HTERT RPE-1 (cell line): ENCODE results near the gene BIN2.
"Not testable (repeated sequence)": the region's sequence is repeated elsewhere in the genome, so short reads cannot be mapped to it uniquely, and the experiment has no call there.

Experiments used
- in situ Hi-C: fragments of 300-500 bp; cut with MboI; formaldehyde crosslinking; loops from 4 replicates; pipeline ENCODE4 v1.14.3; 2020; ENCODE audit warnings: low sequenced_read_pairs

The BIN2 gene

GRCh38 chr12:51346581-51346980 lies 22.6 kb upstream of the BIN2 start, which contains the start of gene CELA1:
TSS of gene CELA1 (minus strand) at chr12:51346679. CDS start at chr12:51346638, 41 bp downstream.
- in situ Hi-C loops, result no loop called here

DNA sequence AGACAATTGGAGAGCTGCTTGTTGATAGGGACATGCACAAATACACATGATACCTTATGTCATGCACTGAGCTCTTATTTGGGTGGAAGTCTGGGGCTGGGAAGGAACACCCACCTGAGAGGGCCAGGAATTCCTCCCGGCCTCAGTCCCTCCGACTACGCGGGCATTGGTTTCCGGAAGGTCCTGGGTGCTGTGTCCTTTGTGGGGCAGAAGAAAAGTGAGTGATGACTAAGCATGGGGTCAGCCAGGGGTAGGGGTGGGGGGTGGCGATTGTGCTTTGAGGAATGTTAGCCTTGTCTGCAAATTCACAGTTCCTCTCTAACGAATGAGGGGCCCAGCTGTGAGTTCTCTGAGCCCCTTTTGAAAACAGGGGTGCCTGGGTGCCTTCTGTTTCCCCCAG lies 21.7 kb upstream of the BIN2 start:
- in situ Hi-C loops, result no loop called here

- in situ Hi-C loops, result no loop called here
Measured at GRCh38 chr12:51343201-51343600, 19.2 kb upstream of the BIN2 start.

DNA sequence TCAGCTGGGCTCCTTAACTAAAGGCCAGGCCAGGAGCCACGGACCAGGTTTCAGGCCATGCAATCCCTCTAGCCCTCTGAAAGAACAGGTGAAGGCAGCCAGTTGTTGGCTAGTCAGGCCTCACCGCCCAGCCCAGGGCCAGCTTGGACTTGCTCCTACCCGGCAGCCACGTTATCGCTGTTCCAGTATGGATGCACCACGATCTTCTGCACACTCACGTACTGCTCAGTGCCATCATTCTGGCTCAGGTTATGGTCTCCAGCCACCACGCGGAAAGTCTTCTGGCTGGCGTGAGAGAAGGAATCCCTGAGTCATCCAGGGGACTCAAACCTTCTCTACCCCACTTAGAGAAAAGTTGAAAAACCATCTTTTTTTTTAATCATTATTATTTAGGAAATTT lies 18.4 kb upstream of the BIN2 start:
- in situ Hi-C loops, result no loop called here

DNA sequence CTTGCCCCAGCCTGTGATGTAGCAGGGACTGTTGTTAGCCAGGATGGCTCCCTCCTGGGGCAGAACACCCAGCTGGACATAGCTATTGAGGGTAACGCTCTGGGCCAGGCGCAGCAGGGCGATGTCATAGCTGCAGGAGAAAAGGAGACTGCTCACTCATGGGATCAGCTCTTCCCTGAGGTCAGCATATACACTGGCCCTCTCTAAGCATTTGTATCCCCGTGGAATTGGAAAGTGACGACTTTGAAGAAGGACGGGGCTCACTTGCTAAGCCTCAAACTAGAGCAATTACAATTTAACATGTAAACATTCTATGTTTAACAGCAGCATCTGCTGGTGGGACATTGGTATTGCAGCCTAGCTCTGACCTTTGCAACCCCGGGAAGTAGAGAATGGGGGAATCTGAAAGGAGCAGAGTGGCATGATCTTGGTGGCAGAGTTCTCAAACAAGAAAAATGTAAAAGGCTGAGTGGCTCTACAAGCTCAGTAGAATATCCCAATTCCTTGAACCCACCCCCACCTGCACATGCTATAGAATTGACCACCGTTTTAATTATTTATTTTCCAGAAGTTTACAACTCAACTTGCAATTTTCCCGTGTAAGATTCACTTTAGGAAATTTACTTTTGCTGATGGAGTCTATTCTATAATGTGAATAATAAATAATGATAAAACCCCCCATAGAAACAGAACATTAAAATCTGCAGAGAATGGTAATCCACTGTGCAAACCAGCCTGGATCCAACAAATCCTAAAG lies 17.5 kb upstream of the BIN2 start:
- in situ Hi-C loops, result no loop called here

GRCh38 chr12:51339750-51340149 lies 15.8 kb upstream of the BIN2 start:
- in situ Hi-C loops, result no loop called here

GRCh38 chr12:51337336-51337735 lies 13.4 kb upstream of the BIN2 start:
- in situ Hi-C loops, result not testable (repeated sequence)

- in situ Hi-C loops, result no loop called here
Measured at GRCh38 chr12:51335931-51336330, 12.0 kb upstream of the BIN2 start.

DNA sequence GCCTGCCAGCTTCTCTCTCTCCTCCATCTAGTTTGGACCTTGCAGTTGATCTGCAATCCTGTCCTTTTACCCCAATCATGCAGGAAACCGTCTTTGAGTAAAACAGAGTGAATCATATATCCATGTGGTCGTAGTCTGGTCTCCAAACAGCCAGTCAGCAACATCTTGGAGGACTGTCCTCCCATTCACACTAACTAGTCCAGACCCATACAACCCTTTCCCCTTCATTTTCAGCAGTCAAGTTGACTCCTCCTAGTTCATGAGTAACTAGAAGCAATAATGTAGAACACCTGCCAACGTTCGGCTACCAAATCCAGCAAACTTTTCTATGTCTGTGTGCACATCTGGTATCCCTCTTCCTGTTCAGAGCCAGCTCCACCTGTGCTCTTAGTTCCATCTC lies 10.8 kb upstream of the BIN2 start:
- in situ Hi-C loops, result no loop called here

DNA sequence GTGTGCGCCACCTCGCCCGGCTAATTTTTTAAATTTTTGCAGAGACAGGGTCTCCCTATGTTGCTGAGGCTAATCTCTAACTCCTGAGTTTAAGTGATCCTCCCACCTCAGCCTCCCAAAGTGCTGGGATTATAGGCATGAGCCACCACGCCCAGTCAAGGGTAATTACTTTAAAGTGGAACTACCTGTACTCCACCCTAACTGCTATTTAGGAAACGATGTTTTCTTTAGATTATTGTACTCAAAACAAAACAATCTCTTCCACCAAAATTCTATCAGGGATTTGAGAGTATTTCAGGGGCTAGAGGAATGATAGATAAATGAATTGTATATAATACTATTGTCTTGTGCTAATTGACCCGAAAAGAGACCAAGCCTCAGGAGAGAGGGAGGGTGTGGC lies 9.6 kb upstream of the BIN2 start:
- in situ Hi-C loops, result no loop called here

DNA sequence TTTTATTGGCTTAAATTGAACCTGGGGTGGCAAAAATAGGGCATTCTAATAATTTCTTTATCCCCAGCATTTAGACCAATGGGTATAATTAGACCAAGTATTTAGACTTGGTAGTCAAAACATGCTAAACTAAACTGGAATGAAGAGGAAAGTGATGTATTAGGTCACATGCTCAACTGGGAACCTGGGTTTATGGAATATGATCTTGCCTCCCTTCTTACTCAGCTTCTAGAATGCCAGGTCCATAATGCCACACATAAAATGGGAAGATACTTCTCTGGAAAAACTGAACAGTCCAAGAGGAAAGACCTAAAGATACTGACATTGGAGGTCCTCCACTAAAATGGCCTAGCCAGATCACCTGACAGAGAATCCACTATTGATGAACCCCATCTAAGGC lies 6.2 kb upstream of the BIN2 start:
- in situ Hi-C loops, result no loop called here

- in situ Hi-C loops, result no loop called here
Measured at GRCh38 chr12:51329742-51330141, 5.8 kb upstream of the BIN2 start.

DNA sequence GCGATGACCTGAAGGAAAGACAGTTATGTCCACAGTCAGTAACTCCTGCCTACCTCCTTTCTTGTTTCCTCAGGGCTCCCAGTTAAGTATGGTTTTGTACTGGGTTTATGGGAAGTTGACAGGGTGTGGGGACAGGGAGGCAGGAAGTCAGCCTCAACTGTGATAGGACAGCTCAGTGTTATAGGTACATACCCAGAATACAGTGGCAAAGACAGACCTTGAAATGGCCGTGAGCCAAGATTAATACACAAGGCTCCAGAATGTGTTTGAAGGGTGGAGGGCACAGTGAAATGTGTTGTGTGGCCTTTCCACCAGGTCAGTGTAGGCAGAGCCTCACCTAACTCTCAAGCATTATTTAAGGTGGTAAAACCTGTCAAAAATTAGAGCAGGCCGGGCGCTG lies 4.6 kb upstream of the BIN2 start:
- in situ Hi-C loops, result no loop called here

GRCh38 chr12:51326698-51327439 lies 2.9 kb upstream of the BIN2 start:
- in situ Hi-C loops, result no loop called here

DNA sequence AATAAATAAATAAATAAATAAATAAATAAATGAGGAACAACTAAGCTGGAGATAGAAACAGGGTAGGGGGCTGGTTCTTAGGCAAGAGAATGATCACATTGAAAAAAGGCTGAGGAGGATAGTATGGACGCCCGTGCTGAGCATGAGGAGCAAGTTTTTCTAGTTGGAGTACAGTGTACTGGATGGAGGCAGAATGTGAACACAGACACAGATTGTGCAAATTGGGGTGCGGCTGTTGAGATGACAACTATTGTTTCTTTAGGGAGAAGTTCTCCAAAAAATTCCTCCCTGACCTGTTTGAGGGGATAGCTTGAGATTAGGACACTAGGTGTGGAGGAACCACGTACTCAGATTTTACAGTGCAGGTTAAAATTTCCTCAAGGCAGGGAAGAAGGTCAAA lies 979 bp upstream of the BIN2 start:
- in situ Hi-C loops, result no loop called here

GRCh38 chr12:51323317-51323960 lies 535 bp downstream of the BIN2 start:
- in situ Hi-C loops, result no loop called here

DNA sequence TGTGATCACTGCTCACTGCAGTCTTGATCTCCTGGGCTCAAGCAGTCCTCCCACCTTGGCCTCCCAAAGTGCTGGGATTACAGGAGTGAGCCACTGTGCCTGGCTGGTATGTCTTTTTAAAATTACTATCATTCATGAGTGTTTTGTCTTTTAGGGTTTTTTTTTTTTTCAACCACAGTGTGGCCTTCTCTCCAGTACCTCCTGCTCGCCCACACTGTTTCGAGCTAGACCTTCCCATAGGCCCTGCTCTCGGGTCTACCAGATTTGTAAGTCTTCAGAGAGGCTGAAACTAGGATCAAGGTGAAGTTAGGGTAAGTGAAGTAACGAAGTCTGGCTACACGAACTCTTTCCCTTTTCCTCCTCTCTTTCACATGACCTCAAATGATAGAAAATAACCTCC lies 1.5 kb downstream of the BIN2 start:
- in situ Hi-C loops, result no loop called here

- in situ Hi-C loops, result no loop called here
Measured at GRCh38 chr12:51321882-51322281, 2.1 kb downstream of the BIN2 start.

- in situ Hi-C loops, result no loop called here
Measured at GRCh38 chr12:51320695-51321320, 3.2 kb downstream of the BIN2 start.

GRCh38 chr12:51320311-51320694 lies 3.7 kb downstream of the BIN2 start:
- in situ Hi-C loops, result no loop called here

GRCh38 chr12:51318846-51319599 lies 5.0 kb downstream of the BIN2 start:
- in situ Hi-C loops, result no loop called here
